Measurements from ENCODE around the gene CCL18.
"Not testable (repeated sequence)": the region's sequence is repeated elsewhere in the genome, so short reads cannot be mapped to it uniquely, and the experiment has no call there.

CCL18 gene

GRCh38 chr17:36105781-36106492 is 41.9 kb downstream of the CCL18 start:
- Mint-ChIP-seq H3K27me3 (peaks cover 39% of the 10 kb centered on the region), H3K4me1 (ENCODE audit: low read depth) (peaks cover 33% of the 10 kb centered on the region), H3K4me3 (peak overlapping the region; percentile 80)

GRCh38 chr17:36106493-36106835 is 42.4 kb downstream of the CCL18 start:
- Mint-ChIP-seq H3K4me3 (peak overlapping the region; percentile 80), H3K27ac (peak overlapping the region; percentile 22), H3K9me3 (no peaks in the 10 kb centered on the region), H3K4me1 (ENCODE audit: low read depth) (peaks cover 33% of the 10 kb centered on the region), H3K36me3 (ENCODE audit: low read depth) (peaks cover 6% of the 10 kb centered on the region), H3K27me3 (peaks cover 44% of the 10 kb centered on the region)
- DNase-seq = peak; percentile 45

More at GRCh38 chr17:36105781-36106492, 41.9 kb downstream of the CCL18 start:
- Mint-ChIP-seq H3K36me3 (ENCODE audit: low read depth) (peaks cover 6% of the 10 kb centered on the region), H3K27ac (peak overlapping the region; percentile 72), H3K9me3 (no peaks in the 10 kb centered on the region)
- no peak for DNase-seq

GRCh38 chr17:36107660-36108059 is 43.6 kb downstream of the CCL18 start:
- Mint-ChIP-seq H3K9me3 (peaks cover 8% of the 10 kb centered on the region), H3K4me1 (ENCODE audit: low read depth) (peaks cover 31% of the 10 kb centered on the region), H3K27ac (peak overlapping the region; percentile 56), H3K36me3 (ENCODE audit: low read depth) (peaks cover 6% of the 10 kb centered on the region), H3K27me3 (peaks cover 44% of the 10 kb centered on the region), H3K4me3 (no peak overlapping the region)
- DNase-seq = no peak

- Mint-ChIP-seq H3K27me3 (peaks cover 42% of the 10 kb centered on the region), H3K4me1 (ENCODE audit: low read depth) (peaks cover 25% of the 10 kb centered on the region)
- H3K36me3 Mint-ChIP-seq (ENCODE audit: low read depth); H3K4me3 Mint-ChIP-seq; DNase-seq; H3K27ac Mint-ChIP-seq; H3K9me3 Mint-ChIP-seq: not testable (repeated sequence)
These were observed 44.2 kb downstream of the CCL18 start for GRCh38 chr17:36108265-36108664.

GRCh38 chr17:36111068-36111490 is 47.0 kb downstream of the CCL18 start:
- no peak for DNase-seq
- H3K27ac Mint-ChIP-seq = no peak overlapping the region
- H3K4me3 Mint-ChIP-seq = no peak overlapping the region
- no peaks in the 10 kb centered on the region for H3K36me3 Mint-ChIP-seq (ENCODE audit: low read depth)
- H3K9me3 Mint-ChIP-seq = peaks cover 9% of the 10 kb centered on the region
- peaks cover 17% of the 10 kb centered on the region for H3K4me1 Mint-ChIP-seq (ENCODE audit: low read depth)
- H3K27me3 Mint-ChIP-seq = peaks cover 33% of the 10 kb centered on the region

GRCh38 chr17:36112572-36112971 is 48.5 kb downstream of the CCL18 start:
- Mint-ChIP-seq H3K9me3 (peaks cover 9% of the 10 kb centered on the region), H3K27ac (no peak overlapping the region), H3K27me3 (peaks cover 27% of the 10 kb centered on the region), H3K4me1 (ENCODE audit: low read depth) (peaks cover 26% of the 10 kb centered on the region), H3K36me3 (ENCODE audit: low read depth) (no peaks in the 10 kb centered on the region), H3K4me3 (no peak overlapping the region)
- DNase-seq = no peak

GRCh38 chr17:36113131-36113530 is 49.1 kb downstream of the CCL18 start:
- DNase-seq; H3K36me3 Mint-ChIP-seq (ENCODE audit: low read depth); H3K4me3 Mint-ChIP-seq; H3K9me3 Mint-ChIP-seq; H3K27ac Mint-ChIP-seq: not testable (repeated sequence)
- H3K4me1 Mint-ChIP-seq (ENCODE audit: low read depth) = peaks cover 26% of the 10 kb centered on the region
- H3K27me3 Mint-ChIP-seq = peaks cover 25% of the 10 kb centered on the region

GRCh38 chr17:36114971-36115648 is 51.0 kb downstream of the CCL18 start:
- peaks cover 38% of the 10 kb centered on the region for H3K4me1 Mint-ChIP-seq (ENCODE audit: low read depth)
- H3K4me3 Mint-ChIP-seq; DNase-seq; H3K36me3 Mint-ChIP-seq (ENCODE audit: low read depth); H3K9me3 Mint-ChIP-seq; H3K27ac Mint-ChIP-seq: not testable (repeated sequence)
- H3K27me3 Mint-ChIP-seq = peaks cover 17% of the 10 kb centered on the region

GRCh38 chr17:36115649-36115977 is 51.5 kb downstream of the CCL18 start:
- H3K27me3 Mint-ChIP-seq = peaks cover 16% of the 10 kb centered on the region
- H3K36me3 Mint-ChIP-seq (ENCODE audit: low read depth); H3K9me3 Mint-ChIP-seq; H3K4me3 Mint-ChIP-seq; H3K27ac Mint-ChIP-seq; DNase-seq: not testable (repeated sequence)
- peaks cover 43% of the 10 kb centered on the region for H3K4me1 Mint-ChIP-seq (ENCODE audit: low read depth)

GRCh38 chr17:36117505-36118382 is 53.7 kb downstream of the CCL18 start:
- peaks cover 16% of the 10 kb centered on the region for H3K27me3 Mint-ChIP-seq
- peak; percentile 48 for DNase-seq
- H3K4me1 Mint-ChIP-seq (ENCODE audit: low read depth) = peaks cover 50% of the 10 kb centered on the region
- H3K27ac Mint-ChIP-seq = peak overlapping the region; percentile 88
- peaks cover under 1% of the 10 kb centered on the region for H3K9me3 Mint-ChIP-seq
- H3K4me3 Mint-ChIP-seq = peak overlapping the region; percentile 34
- H3K36me3 Mint-ChIP-seq (ENCODE audit: low read depth) = no peaks in the 10 kb centered on the region

GRCh38 chr17:36118477-36119353 is 54.6 kb downstream of the CCL18 start:
- Mint-ChIP-seq H3K9me3 (no peaks in the 10 kb centered on the region), H3K27ac (peak overlapping the region; percentile 88), H3K36me3 (ENCODE audit: low read depth) (no peaks in the 10 kb centered on the region), H3K27me3 (peaks cover 20% of the 10 kb centered on the region), H3K4me3 (peak overlapping the region; percentile 34), H3K4me1 (ENCODE audit: low read depth) (peaks cover 50% of the 10 kb centered on the region)
- no peak for DNase-seq

- H3K27ac Mint-ChIP-seq = peak overlapping the region; percentile 20
- H3K9me3 Mint-ChIP-seq = peaks cover under 1% of the 10 kb centered on the region
- no peaks in the 10 kb centered on the region for H3K36me3 Mint-ChIP-seq (ENCODE audit: low read depth)
These were observed 56.1 kb downstream of the CCL18 start for GRCh38 chr17:36120221-36120620.

GRCh38 chr17:36121099-36121498 is 57.0 kb downstream of the CCL18 start:
- H3K4me3 Mint-ChIP-seq; H3K36me3 Mint-ChIP-seq (ENCODE audit: low read depth); H3K9me3 Mint-ChIP-seq; DNase-seq: not testable (repeated sequence)
- peak overlapping the region; percentile 52 for H3K27ac Mint-ChIP-seq
- peaks cover 47% of the 10 kb centered on the region for H3K4me1 Mint-ChIP-seq (ENCODE audit: low read depth)
- peaks cover 16% of the 10 kb centered on the region for H3K27me3 Mint-ChIP-seq

More at GRCh38 chr17:36120221-36120620, 56.1 kb downstream of the CCL18 start:
- Mint-ChIP-seq H3K4me1 (ENCODE audit: low read depth) (peaks cover 50% of the 10 kb centered on the region), H3K4me3 (peak overlapping the region; percentile 16), H3K27me3 (peaks cover 16% of the 10 kb centered on the region)
- no peak for DNase-seq
